H1 (cell line): Measurements from ENCODE around the gene OBSL1. TPM values are rescaled to one million over a fixed set of nuclear protein-coding genes. Genes with fewer than 3 reads are reported as not detected.

Experiments
- CBX5 ChIP-seq: fragments of 300-800, 300-1000 bp; sonication (generic); IDR thresholded peaks from 2 replicates; pipeline ENCODE4 v1.7.1; 2016; ENCODE audit warnings: antibody characterized with exemption, low read length, low read depth
- GTF2F1 ChIP-seq: IDR thresholded peaks from 2 replicates; pipeline ENCODE4 v1.6.1; 2012; ENCODE audit warnings: low read depth, low read length, improper control_type of control experiment, borderline replicate concordance
- HDAC2 ChIP-seq, 2 experiments: fragments of 300-600 bp in 1 of 2; sonication (generic) in 1 of 2; IDR thresholded peaks; 2 replicates each; pipeline ENCODE4 v1.6.1; 2011 to 2012; ENCODE audit warnings: low read depth in 2 of 2, low read length in 2 of 2, mild to moderate bottlenecking in 2 of 2, moderate library complexity in 2 of 2, borderline replicate concordance in 1 of 2, inconsistent platforms in 1 of 2
- polyA plus RNA-seq, 7 experiments: library from polyadenylated mRNA; depleted of rRNA in 3 of 7; stranded (reverse) in 5 of 7; unstranded in 2 of 7; fragments of >200 nt in 5 of 7; fragments of 200-250 nt in 2 of 7; gene quantifications; 1 replicate in 5 of 7; 2 replicates in 1 of 7; 4 replicates in 1 of 7; pipeline versions ENCODE4 v1.2.1 to v1.2.3, GENCODE V29; 2011 to 2013; ENCODE audit warnings: missing spikeins in 2 of 7, mixed read lengths in 2 of 7
- total RNA-seq: library from RNA; stranded (reverse); fragmentation: NEBNext Ultra II Directional; extraction: Animal tissue kit (Norgen Biotek cat#: 25700); gene quantifications from 2 replicates; pipeline ENCODE4 v1.2.1, GENCODE V29; 2021

Gene OBSL1
- total and polyA plus RNA-seq, 2 of the 8 experiments (the other 6 are each of a cell fraction or from before 2014, with no cell fraction given), result 116 to 127 TPM

- TF ChIP-seq HDAC2 (IDR thresholded peaks at IDR 0.05; ENCODE audit: borderline replicate concordance in 1 of 2, low read depth in 2 of 2, low read length in 2 of 2), result no peak
- TF ChIP-seq GTF2F1, result no peak
- TF ChIP-seq CBX5, result no peak
These were observed 4.5 kb upstream of the OBSL1 start (continued) for GRCh38 chr2:219575566-219576504.
